Smooth muscle cell (in vitro differentiated cells): ENCODE results near the gene KRT6A. TPM values are rescaled to one million over a fixed set of nuclear protein-coding genes. Genes with fewer than 3 reads are reported as not detected.
"Not testable (repeated sequence)": the region's sequence is repeated elsewhere in the genome, so short reads cannot be mapped to it uniquely, and the experiment has no call there.

Source experiments
- DNase-seq: peaks from one replicate; lab custom pipeline; 2025; ENCODE audit not compliant: unreplicated experiment; lab: John Stamatoyannopoulos, UW
- H2AFZ ChIP-seq: fragments of 200-600 bp; sonication (generic); 2 replicates; pipeline ENCODE4 v1.6.0; 2016; ENCODE audit warnings: antibody characterized with exemption, low read depth, mild to moderate bottlenecking
- H3F3A ChIP-seq: fragments of 200-600 bp; sonication (generic); 2 replicates; pipeline ENCODE4 v1.6.0; 2017; ENCODE audit warnings: antibody characterized with exemption, low read depth
- H3K27ac ChIP-seq: fragments of 200-600 bp; sonication (generic); 2 replicates; pipeline ENCODE4 v1.5.1; 2016; ENCODE audit warnings: low read depth, mild to moderate bottlenecking
- H3K27me3 ChIP-seq: fragments of 200-600 bp; sonication (generic); 2 replicates; pipeline ENCODE4 v1.6.1; 2016; ENCODE audit warnings: low read depth, mild to moderate bottlenecking
- H3K36me3 ChIP-seq: fragments of 200-600 bp; sonication (generic); 2 replicates; pipeline ENCODE4 v1.5.1; 2016; ENCODE audit warnings: low read depth
- H3K4me1 ChIP-seq: fragments of 200-600 bp; sonication (generic); 2 replicates; pipeline ENCODE4 v1.5.1; 2016; ENCODE audit warnings: low read depth
- H3K4me2 ChIP-seq: fragments of 200-600 bp; sonication (generic); 2 replicates; pipeline ENCODE4 v1.6.0; 2016; ENCODE audit warnings: mild to moderate bottlenecking
- H3K4me3 ChIP-seq: fragments of 200-600 bp; sonication (generic); 2 replicates; pipeline ENCODE4 v1.5.1; 2016; ENCODE audit warnings: mild to moderate bottlenecking
- H3K79me2 ChIP-seq: fragments of 200-600 bp; sonication (generic); 2 replicates; pipeline ENCODE4 v1.6.0; 2016; ENCODE audit warnings: low read depth, mild to moderate bottlenecking
- H3K9ac ChIP-seq: fragments of 200-600 bp; sonication (generic); 2 replicates; pipeline ENCODE4 v1.6.0; 2016; ENCODE audit warnings: low read depth
- H3K9me3 ChIP-seq: fragments of 200-600 bp; sonication (generic); replicated peaks from 2 replicates; pipeline ENCODE4 v1.5.1; 2016; ENCODE audit warnings: low read depth
- H4K20me1 ChIP-seq: fragments of 200-600 bp; sonication (generic); 2 replicates; pipeline ENCODE4 v1.6.0; 2016; ENCODE audit warnings: low read depth
- CTCF ChIP-seq: fragments of 200-600 bp; sonication (generic); IDR thresholded peaks from 2 replicates; pipeline ENCODE4 v1.5.1; 2017; ENCODE audit warnings: borderline replicate concordance, mild to moderate bottlenecking, antibody characterized with exemption; ENCODE audit not compliant: insufficient read depth, poor library complexity, severe bottlenecking
- WGBS: methylation state at CpG from one replicate; pipeline ENCODE4 v1.1.7; 2016; ENCODE audit warnings: low lambda C conversion rate; 5-methylcytosine and 5-hydroxymethylcytosine counted together
- polyA plus RNA-seq: library from polyadenylated mRNA; unstranded; fragments of >200 nt; fragmentation: Nextera tagmentation; extraction: Ambion mirVana; gene quantifications from 2 replicates; pipeline ENCODE4 v1.2.1, GENCODE V29; 2016
- total RNA-seq: library from RNA; depleted of rRNA; stranded (reverse); fragments of >200 nt; gene quantifications from 2 replicates; pipeline ENCODE4 v1.2.3, GENCODE V29; 2014

KRT6A gene
- total and polyA plus RNA-seq, 2 experiments from 2014 or later, result 460 to 1,128 TPM

- H3K4me1 ChIP-seq, result peaks cover 5% of the 10 kb centered on the region
- no peaks in the 10 kb centered on the region for H3K9me3 ChIP-seq
- no peak for TF ChIP-seq CTCF
- H3K79me2 ChIP-seq, result no peaks in the 10 kb centered on the region
- no peaks in the 10 kb centered on the region for H3K27me3 ChIP-seq
- DNase-seq, result no peak
- WGBS, result 57% methylated on average over 7 of the region's 7 CpGs
- no peak overlapping the region for H3K27ac ChIP-seq
- no peak overlapping the region for H3K4me3 ChIP-seq
- H3K4me2 ChIP-seq, result no peak overlapping the region
- H3F3A ChIP-seq, result no peaks in the 10 kb centered on the region
- no peak overlapping the region for H3K9ac ChIP-seq
- H3K36me3 ChIP-seq, result no peaks in the 10 kb centered on the region
- H4K20me1 ChIP-seq, result no peaks in the 10 kb centered on the region
- H2AFZ ChIP-seq, result no peak overlapping the region
Observed at GRCh38 chr12:52501490-52501889, 8.4 kb upstream of the KRT6A start.

GRCh38 chr12:52500574-52500973 lies 7.5 kb upstream of the KRT6A start:
- H3K27ac ChIP-seq, H3K79me2 ChIP-seq, H3F3A ChIP-seq, H2AFZ ChIP-seq, H3K4me2 ChIP-seq, DNase-seq, H4K20me1 ChIP-seq, H3K27me3 ChIP-seq, H3K9ac ChIP-seq, H3K4me3 ChIP-seq, H3K9me3 ChIP-seq, H3K36me3 ChIP-seq: not testable (repeated sequence)
- WGBS, result 95% methylated on average over 6 of the region's 6 CpGs
- H3K4me1 ChIP-seq, result peaks cover 14% of the 10 kb centered on the region

- no peak overlapping the region for H3K4me2 ChIP-seq
- no peaks in the 10 kb centered on the region for H3K9me3 ChIP-seq
- no peaks in the 10 kb centered on the region for H3K36me3 ChIP-seq
- H3K27me3 ChIP-seq, result no peaks in the 10 kb centered on the region
- H2AFZ ChIP-seq, result no peak overlapping the region
- H3F3A ChIP-seq, result no peaks in the 10 kb centered on the region
- no peak for DNase-seq
- no peak overlapping the region for H3K27ac ChIP-seq
- H3K79me2 ChIP-seq, result no peaks in the 10 kb centered on the region
- H3K4me1 ChIP-seq, result peaks cover 19% of the 10 kb centered on the region
- no peak for TF ChIP-seq CTCF
- 87% methylated on average over 5 of the region's 5 CpGs for WGBS
- no peaks in the 10 kb centered on the region for H4K20me1 ChIP-seq
- no peak overlapping the region for H3K9ac ChIP-seq
- no peak overlapping the region for H3K4me3 ChIP-seq
Observed at GRCh38 chr12:52499806-52500560, 6.9 kb upstream of the KRT6A start.

GRCh38 chr12:52498946-52499345 lies 5.9 kb upstream of the KRT6A start:
- Histone ChIP-seq H3F3A (no peaks in the 10 kb centered on the region), H3K4me3 (no peak overlapping the region), H3K9me3 (no peaks in the 10 kb centered on the region), H3K9ac (no peak overlapping the region), H4K20me1 (no peaks in the 10 kb centered on the region), H3K27me3 (no peaks in the 10 kb centered on the region), H3K36me3 (no peaks in the 10 kb centered on the region), H3K79me2 (no peaks in the 10 kb centered on the region), H2AFZ (no peak overlapping the region), H3K4me2 (no peak overlapping the region), H3K4me1 (peaks cover 19% of the 10 kb centered on the region), H3K27ac (no peak overlapping the region)
- WGBS, result 35% methylated on average over 1 of the region's 1 CpG
- no peak for DNase-seq
- no peak for TF ChIP-seq CTCF
